Measurements from ENCODE around the gene PPFIA4. TPM values are rescaled to one million over a fixed set of nuclear protein-coding genes. Genes with fewer than 3 reads are reported as not detected.

PPFIA4 gene
- polyA plus RNA-seq, 3 donors, result 5.8 to 6.7 (median 6.6) TPM

- no peak for DNase-seq (ENCODE audit: low read depth in 3 of 3, low spot score in 2 of 3)
Measured at GRCh38 chr1:203039609-203040512, 13.6 kb downstream of the PPFIA4 start.

- no peak for DNase-seq (ENCODE audit: low read depth in 3 of 3, low spot score in 2 of 3)
Measured at GRCh38 chr1:203040513-203041275, 14.4 kb downstream of the PPFIA4 start.

- DNase-seq (ENCODE audit: low read depth in 3 of 3, low spot score in 2 of 3), result no peak
Measured at GRCh38 chr1:203041351-203041932, 15.2 kb downstream of the PPFIA4 start.

GRCh38 chr1:203043830-203044545, 17.7 kb downstream of the PPFIA4 start:
- DNase-seq (ENCODE audit: low read depth in 3 of 3, low spot score in 2 of 3), result no peak

- no peak for DNase-seq (ENCODE audit: low read depth in 3 of 3, low spot score in 2 of 3)
Measured at GRCh38 chr1:203044546-203045250, 18.4 kb downstream of the PPFIA4 start.

GRCh38 chr1:203045336-203045735, 19.0 kb downstream of the PPFIA4 start:
- no peak for DNase-seq (ENCODE audit: low read depth in 3 of 3, low spot score in 2 of 3)

- no peak for DNase-seq (ENCODE audit: low read depth in 3 of 3, low spot score in 2 of 3)
Measured at GRCh38 chr1:203045821-203046594, 19.7 kb downstream of the PPFIA4 start.

GRCh38 chr1:203046984-203047630, 20.8 kb downstream of the PPFIA4 start:
- DNase-seq (ENCODE audit: low read depth in 3 of 3, low spot score in 2 of 3), result no peak

- no peak for DNase-seq (ENCODE audit: low read depth in 3 of 3, low spot score in 2 of 3)
Measured at GRCh38 chr1:203048086-203048485, 21.8 kb downstream of the PPFIA4 start.

GRCh38 chr1:203048555-203049051, 22.3 kb downstream of the PPFIA4 start:
- DNase-seq (ENCODE audit: low read depth in 3 of 3, low spot score in 2 of 3), result no peak

GRCh38 chr1:203049077-203049476, 22.8 kb downstream of the PPFIA4 start:
- DNase-seq (ENCODE audit: low read depth in 3 of 3, low spot score in 2 of 3), result no peak

- no peak for DNase-seq (ENCODE audit: low read depth in 3 of 3, low spot score in 2 of 3)
Measured at GRCh38 chr1:203049576-203050180, 23.4 kb downstream of the PPFIA4 start.

- DNase-seq (ENCODE audit: low read depth in 3 of 3, low spot score in 2 of 3), result no peak
Measured at GRCh38 chr1:203050826-203051225, 24.5 kb downstream of the PPFIA4 start.

GRCh38 chr1:203051841-203052324, 25.6 kb downstream of the PPFIA4 start:
- no peak for DNase-seq (ENCODE audit: low read depth in 3 of 3, low spot score in 2 of 3)

- no peak for DNase-seq (ENCODE audit: low read depth in 3 of 3, low spot score in 2 of 3)
Measured at GRCh38 chr1:203052601-203053000, 26.3 kb downstream of the PPFIA4 start.

- no peak for DNase-seq (ENCODE audit: low read depth in 3 of 3, low spot score in 2 of 3)
Measured at GRCh38 chr1:203054184-203054583, 27.9 kb downstream of the PPFIA4 start.

GRCh38 chr1:203054642-203055041, 28.4 kb downstream of the PPFIA4 start:
- no peak for DNase-seq (ENCODE audit: low read depth in 3 of 3, low spot score in 2 of 3)

GRCh38 chr1:203055161-203055799, 29.0 kb downstream of the PPFIA4 start:
- no peak for DNase-seq (ENCODE audit: low read depth in 3 of 3, low spot score in 2 of 3)

Data from right renal cortex interstitium (tissue), 3 donors.